MCF 10A (cell line): ENCODE results near the gene TNS1. TPM values are rescaled to one million over a fixed set of nuclear protein-coding genes. Genes with fewer than 3 reads are reported as not detected.

Experiments used
- BruUV-seq: library from RNA; stranded (reverse); fragments of 400-500 nt; replicated peaks from 2 replicates; lab custom pipeline; 2021; lab: Mats Ljungman, UMichigan
- CTCF ChIA-PET: fragments of 300-600 bp; sonication (Branson Sonifier 250); formaldehyde crosslinking; extraction: SDS; loops from one replicate; lab custom pipeline; 2021; ENCODE audit warnings: antibody characterized with exemption, inconsistent platforms; lab: Yijun Ruan, JAX
- POLR2A ChIA-PET: fragments of 300-600, 350-650 bp; sonication (Branson Sonifier 250); formaldehyde crosslinking; extraction: SDS; loops from one replicate; lab custom pipeline; 2020; ENCODE audit warnings: antibody characterized with exemption, inconsistent platforms; lab: Yijun Ruan, JAX
- DNase-seq: peaks from one replicate; pipeline ENCODE4 v3.0.0-alpha.2; 2018; ENCODE audit not compliant: unreplicated experiment
- H3K27ac Mint-ChIP-seq: one replicate; pipeline ENCODE4 v1.8.0; 2022; ENCODE audit warnings: mild to moderate bottlenecking, low read depth, mixed read lengths; ENCODE audit not compliant: unreplicated experiment
- H3K27me3 Mint-ChIP-seq: one replicate; pipeline ENCODE4 v1.8.0; 2022; ENCODE audit warnings: mixed read lengths; ENCODE audit not compliant: insufficient read depth, unreplicated experiment
- H3K36me3 Mint-ChIP-seq: one replicate; pipeline ENCODE4 v1.8.0; 2022; ENCODE audit warnings: mild to moderate bottlenecking, moderate library complexity, mixed read lengths; ENCODE audit not compliant: insufficient read depth, unreplicated experiment
- H3K4me1 Mint-ChIP-seq: one replicate; pipeline ENCODE4 v1.8.0; 2022; ENCODE audit warnings: mixed read lengths; ENCODE audit not compliant: insufficient read depth, unreplicated experiment
- H3K4me3 Mint-ChIP-seq: one replicate; pipeline ENCODE4 v1.8.0; 2022; ENCODE audit warnings: mild to moderate bottlenecking, moderate library complexity, mixed read lengths; ENCODE audit not compliant: unreplicated experiment
- H3K9me3 Mint-ChIP-seq: one replicate; pipeline ENCODE4 v1.8.0; 2022; ENCODE audit warnings: mixed read lengths; ENCODE audit not compliant: unreplicated experiment
- intact Hi-C: fragments of 100-400 bp; cut with micrococcal nuclease; formaldehyde crosslinking; loops from 2 replicates; pipeline ENCODE4 v1.14.1; 2022
- total RNA-seq: library from RNA; stranded (reverse); gene quantifications from 2 replicates; pipeline ENCODE4 v1.2.3, GENCODE V29; 2022
- TF ChIP-seq, protein P1 (sequence below): fragments of 200-600 bp; IDR thresholded peaks from one replicate; pipeline ENCODE4 v1.8.0; 2022; ENCODE audit warnings: antibody characterized with exemption, mild to moderate bottlenecking; ENCODE audit not compliant: unreplicated experiment

TNS1 gene
- total RNA-seq, 1 experiment from 2014 or later = 3.3 TPM

DNA sequence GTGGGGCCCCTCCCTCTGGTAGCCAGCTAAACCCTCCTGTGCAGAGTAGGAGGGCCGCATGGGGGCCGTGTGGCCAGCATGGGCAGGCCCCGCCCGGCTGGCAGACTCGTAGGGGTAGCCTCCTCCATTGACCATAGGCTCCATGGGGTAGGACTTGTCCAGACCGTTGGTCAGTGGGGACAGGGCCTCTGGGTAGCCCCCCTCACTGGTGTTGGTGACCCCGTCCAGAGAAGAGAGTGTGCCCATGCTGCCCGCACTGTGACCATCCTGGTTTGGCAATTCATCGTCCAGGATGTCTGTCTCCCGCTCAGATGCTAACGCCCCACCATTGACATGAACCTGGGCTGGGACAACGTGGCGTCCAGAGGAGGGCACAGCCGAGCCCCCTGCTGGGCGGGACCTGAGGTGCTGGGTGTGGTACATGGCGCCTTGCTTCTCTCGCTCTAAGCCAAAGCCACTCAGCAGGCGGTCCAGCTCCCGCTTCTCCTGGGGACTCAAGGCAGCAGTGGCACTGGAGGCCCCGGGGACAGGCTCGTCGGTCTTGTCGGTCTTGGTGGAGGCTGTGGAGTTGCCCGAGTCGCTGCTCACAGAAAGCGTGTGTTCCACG is 154.3 kb downstream of the TNS1 start:
- intact Hi-C loops = no loop called here
- H3K27me3 Mint-ChIP-seq = no peaks in the 10 kb centered on the region
- H3K27ac Mint-ChIP-seq = no peak overlapping the region
- TF ChIP-seq, protein P1, sequence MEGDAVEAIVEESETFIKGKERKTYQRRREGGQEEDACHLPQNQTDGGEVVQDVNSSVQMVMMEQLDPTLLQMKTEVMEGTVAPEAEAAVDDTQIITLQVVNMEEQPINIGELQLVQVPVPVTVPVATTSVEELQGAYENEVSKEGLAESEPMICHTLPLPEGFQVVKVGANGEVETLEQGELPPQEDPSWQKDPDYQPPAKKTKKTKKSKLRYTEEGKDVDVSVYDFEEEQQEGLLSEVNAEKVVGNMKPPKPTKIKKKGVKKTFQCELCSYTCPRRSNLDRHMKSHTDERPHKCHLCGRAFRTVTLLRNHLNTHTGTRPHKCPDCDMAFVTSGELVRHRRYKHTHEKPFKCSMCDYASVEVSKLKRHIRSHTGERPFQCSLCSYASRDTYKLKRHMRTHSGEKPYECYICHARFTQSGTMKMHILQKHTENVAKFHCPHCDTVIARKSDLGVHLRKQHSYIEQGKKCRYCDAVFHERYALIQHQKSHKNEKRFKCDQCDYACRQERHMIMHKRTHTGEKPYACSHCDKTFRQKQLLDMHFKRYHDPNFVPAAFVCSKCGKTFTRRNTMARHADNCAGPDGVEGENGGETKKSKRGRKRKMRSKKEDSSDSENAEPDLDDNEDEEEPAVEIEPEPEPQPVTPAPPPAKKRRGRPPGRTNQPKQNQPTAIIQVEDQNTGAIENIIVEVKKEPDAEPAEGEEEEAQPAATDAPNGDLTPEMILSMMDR = no peak
- BruUV-seq = no TSS peak
- H3K4me1 Mint-ChIP-seq = peaks cover 25% of the 10 kb centered on the region
- POLR2A ChIA-PET = no interaction called here
- DNase-seq = no peak
- CTCF ChIA-PET = interaction anchor here (0.6 to 12.2 kb wide), 4 partner anchors 11 to 168 kb away, joined by 3 to 113 read pairs (median 4); no protein-coding TSS in a partner anchor
- H3K4me3 Mint-ChIP-seq = no peak overlapping the region
- no peaks in the 10 kb centered on the region for H3K9me3 Mint-ChIP-seq
- no peaks in the 10 kb centered on the region for H3K36me3 Mint-ChIP-seq

DNA sequence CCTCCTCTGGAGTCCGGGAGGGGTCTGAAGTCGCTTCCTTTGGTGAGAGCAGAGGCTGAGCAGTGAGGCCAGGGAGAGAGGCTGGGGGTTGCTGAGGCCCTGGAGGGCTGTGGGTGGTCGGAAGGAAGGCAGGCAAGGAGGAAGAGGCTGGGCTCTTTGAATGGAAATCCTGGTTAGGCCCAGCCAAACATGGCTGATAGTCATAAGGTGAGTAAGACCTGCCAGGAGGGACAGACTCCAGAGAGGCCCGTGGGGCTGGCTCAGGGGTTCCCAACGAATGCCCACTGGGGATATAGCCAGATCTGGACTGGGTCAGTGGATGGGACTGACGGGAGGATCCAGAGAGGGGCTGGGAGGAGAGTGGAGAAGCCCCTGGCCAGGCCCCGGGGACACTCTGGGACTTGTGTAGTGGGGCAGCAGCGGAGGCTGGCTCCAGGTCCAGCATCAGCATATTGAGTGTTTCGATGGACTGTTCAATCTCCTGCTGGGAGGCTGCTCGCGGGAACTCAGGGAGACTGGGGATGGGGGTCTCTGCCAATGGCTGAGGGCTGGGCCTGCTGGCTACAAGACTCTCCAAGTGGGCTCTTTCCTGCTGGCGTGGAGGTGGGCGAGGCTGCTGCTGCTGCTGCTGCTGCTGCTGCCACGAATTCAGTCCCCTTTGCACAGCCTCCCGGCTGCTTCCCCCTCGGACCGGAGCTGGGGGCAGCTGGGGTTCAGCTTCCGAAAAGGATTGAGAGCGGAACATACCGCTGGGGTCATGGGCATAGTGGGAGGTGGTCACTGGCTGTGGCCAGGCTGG is 155.0 kb downstream of the TNS1 start:
- TF ChIP-seq, protein P1 = no peak
- H3K36me3 Mint-ChIP-seq = no peaks in the 10 kb centered on the region
- no peak overlapping the region for H3K4me3 Mint-ChIP-seq
- intact Hi-C loops = no loop called here
- CTCF ChIA-PET = interaction anchor here (0.6 to 12.2 kb wide), 5 partner anchors 9 to 1443 kb away, joined by 3 to 113 read pairs (median 4); no protein-coding TSS in a partner anchor
- H3K27me3 Mint-ChIP-seq = no peaks in the 10 kb centered on the region
- no TSS peak for BruUV-seq
- peaks cover 25% of the 10 kb centered on the region for H3K4me1 Mint-ChIP-seq
- no peaks in the 10 kb centered on the region for H3K9me3 Mint-ChIP-seq
- POLR2A ChIA-PET = interaction anchor here (0.6 kb wide), 1 partner anchor 32 kb away, joined by 4 read pairs; no protein-coding TSS in a partner anchor
- no peak overlapping the region for H3K27ac Mint-ChIP-seq
- no peak for DNase-seq

DNA sequence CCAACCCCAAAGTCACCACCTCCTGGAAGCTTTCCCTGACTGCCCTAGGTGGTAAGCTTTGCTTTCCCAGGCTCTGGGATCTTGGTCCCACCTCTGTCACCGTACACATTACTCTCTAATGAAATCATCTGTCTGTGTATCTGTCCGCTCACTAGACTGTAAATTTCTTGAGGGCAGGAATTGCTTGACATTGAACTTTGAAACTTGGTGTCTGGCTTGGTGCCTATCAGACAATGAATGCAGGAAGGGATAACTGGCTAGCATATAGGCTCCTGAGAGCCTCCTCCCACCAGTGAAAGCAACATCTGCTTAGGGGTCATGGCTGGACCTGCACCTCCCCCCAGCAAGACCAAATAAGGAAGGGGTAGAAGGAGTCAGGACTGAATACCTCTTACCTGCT is 155.7 kb downstream of the TNS1 start:
- no peak for DNase-seq
- no peak overlapping the region for H3K4me3 Mint-ChIP-seq
- H3K9me3 Mint-ChIP-seq = no peaks in the 10 kb centered on the region
- H3K27ac Mint-ChIP-seq = no peak overlapping the region
- intact Hi-C loops = no loop called here
- H3K36me3 Mint-ChIP-seq = no peaks in the 10 kb centered on the region
- peaks cover 25% of the 10 kb centered on the region for H3K4me1 Mint-ChIP-seq
- ChIA-PET POLR2A (interaction anchor here (0.6 kb wide), 1 partner anchor 31 kb away, joined by 4 read pairs; no protein-coding TSS in a partner anchor), CTCF (interaction anchor here (0.6 to 1.6 kb wide), 4 partner anchors 9 to 1443 kb away, joined by 3 to 7 read pairs (median 4); no protein-coding TSS in a partner anchor)
- BruUV-seq = no TSS peak
- TF ChIP-seq, protein P1 = no peak
- no peaks in the 10 kb centered on the region for H3K27me3 Mint-ChIP-seq

DNA sequence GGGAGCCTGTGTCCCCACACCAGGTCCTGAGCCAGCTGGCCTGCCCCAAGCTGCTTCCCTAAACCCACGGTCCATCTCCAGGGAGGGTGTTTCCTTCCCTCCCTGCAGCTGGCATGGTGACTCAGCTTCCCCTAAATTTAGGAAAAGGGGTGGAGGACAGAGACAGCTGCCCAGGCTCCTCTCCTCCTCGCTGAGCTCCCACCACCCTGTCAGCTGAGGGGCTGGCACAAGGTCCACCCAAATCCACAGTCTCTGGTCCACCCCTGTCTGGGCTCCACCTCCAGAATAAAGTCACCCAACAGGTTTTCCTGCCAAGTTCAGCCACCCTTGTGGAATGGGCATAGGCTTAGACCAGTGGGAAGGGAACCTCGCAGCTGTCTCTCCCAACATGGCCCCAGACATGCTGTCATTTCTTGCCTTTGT is 156.5 kb downstream of the TNS1 start:
- Mint-ChIP-seq H3K27ac (no peak overlapping the region), H3K27me3 (no peaks in the 10 kb centered on the region), H3K36me3 (no peaks in the 10 kb centered on the region), H3K4me3 (no peak overlapping the region), H3K4me1 (peaks cover 21% of the 10 kb centered on the region), H3K9me3 (no peaks in the 10 kb centered on the region)
- POLR2A ChIA-PET = no interaction called here
- BruUV-seq = no TSS peak
- no peak for DNase-seq
- TF ChIP-seq, protein P1 = no peak
- CTCF ChIA-PET = interaction anchor here (1.4 to 1.6 kb wide), 2 partner anchors 10 to 57 kb away, joined by 5 to 7 read pairs; no protein-coding TSS in a partner anchor
- intact Hi-C loops = no loop called here
